Osteoblast (primary cell): ENCODE results near the gene PTPRT. TPM values are rescaled to one million over a fixed set of nuclear protein-coding genes. Genes with fewer than 3 reads are reported as not detected.

Source experiments
- DNase-seq: peaks from one replicate; pipeline ENCODE4 v3.0.0; 2011; ENCODE audit warnings: low spot score, mixed read lengths; ENCODE audit not compliant: insufficient read length; ENCODE audit errors: missing footprints
- H2AFZ ChIP-seq: 2 replicates; pipeline ENCODE4 v1.6.0; 2011; ENCODE audit warnings: mild to moderate bottlenecking, low read length
- H3K27ac ChIP-seq: 2 replicates; pipeline ENCODE4 v1.5.1; 2011; ENCODE audit warnings: mild to moderate bottlenecking, low read depth, low read length, moderate library complexity
- H3K27me3 ChIP-seq: 2 replicates; pipeline ENCODE4 v1.6.0; 2012; ENCODE audit warnings: mild to moderate bottlenecking, control low read depth, inconsistent platforms, low read length, moderate library complexity; ENCODE audit not compliant: insufficient read depth
- H3K36me3 ChIP-seq: 2 replicates; pipeline ENCODE4 v1.5.1; 2011; ENCODE audit warnings: mild to moderate bottlenecking, low read length, control low read depth, moderate library complexity; ENCODE audit not compliant: insufficient read depth
- H3K4me1 ChIP-seq: 2 replicates; pipeline ENCODE4 v1.5.1; 2011; ENCODE audit warnings: mild to moderate bottlenecking, low read length, control low read depth, moderate library complexity; ENCODE audit not compliant: insufficient read depth
- H3K4me2 ChIP-seq: 2 replicates; pipeline ENCODE4 v1.6.0; 2011; ENCODE audit warnings: mild to moderate bottlenecking, low read length; ENCODE audit not compliant: insufficient read depth
- H3K4me3 ChIP-seq: fragments of 200-600 bp; sonication (generic); 3 replicates; pipeline ENCODE4 v1.5.1; 2012; ENCODE audit warnings: mild to moderate bottlenecking, low read length, inconsistent platforms; ENCODE audit not compliant: insufficient read depth
- H3K79me2 ChIP-seq: 2 replicates; pipeline ENCODE4 v1.6.0; 2012; ENCODE audit warnings: mild to moderate bottlenecking, low read length, control low read depth, inconsistent platforms; ENCODE audit not compliant: insufficient read depth
- H3K9me3 ChIP-seq: 2 replicates; pipeline ENCODE4 v1.5.1; 2011; ENCODE audit warnings: low read depth, low read length, control low read depth
- H4K20me1 ChIP-seq: 2 replicates; pipeline ENCODE4 v1.6.0; 2012; ENCODE audit warnings: mild to moderate bottlenecking, low read length, control low read depth; ENCODE audit not compliant: insufficient read depth
- total RNA-seq: library from RNA; depleted of rRNA; stranded (reverse); fragments of >200 nt; gene quantifications from 2 replicates; pipeline ENCODE4 v1.2.3, GENCODE V29; 2012
- TF ChIP-seq, protein P1 (sequence below): IDR thresholded peaks from 2 replicates; pipeline ENCODE4 v1.5.1; 2011; ENCODE audit warnings: mild to moderate bottlenecking, low read depth, low read length, moderate library complexity; ENCODE audit errors: extremely low read depth

The PTPRT gene
- total RNA-seq, 1 donor = not detected

- no peak for DNase-seq
- Histone ChIP-seq H3K4me3 (no peak overlapping the region), H3K4me1 (no peaks in the 10 kb centered on the region), H3K4me2 (no peak overlapping the region), H3K27ac (no peak overlapping the region), H4K20me1 (no peaks in the 10 kb centered on the region), H3K36me3 (no peaks in the 10 kb centered on the region), H2AFZ (no peak overlapping the region), H3K9me3 (peaks cover 2% of the 10 kb centered on the region), H3K79me2 (no peaks in the 10 kb centered on the region), H3K27me3 (no peaks in the 10 kb centered on the region)
- TF ChIP-seq, protein P1, sequence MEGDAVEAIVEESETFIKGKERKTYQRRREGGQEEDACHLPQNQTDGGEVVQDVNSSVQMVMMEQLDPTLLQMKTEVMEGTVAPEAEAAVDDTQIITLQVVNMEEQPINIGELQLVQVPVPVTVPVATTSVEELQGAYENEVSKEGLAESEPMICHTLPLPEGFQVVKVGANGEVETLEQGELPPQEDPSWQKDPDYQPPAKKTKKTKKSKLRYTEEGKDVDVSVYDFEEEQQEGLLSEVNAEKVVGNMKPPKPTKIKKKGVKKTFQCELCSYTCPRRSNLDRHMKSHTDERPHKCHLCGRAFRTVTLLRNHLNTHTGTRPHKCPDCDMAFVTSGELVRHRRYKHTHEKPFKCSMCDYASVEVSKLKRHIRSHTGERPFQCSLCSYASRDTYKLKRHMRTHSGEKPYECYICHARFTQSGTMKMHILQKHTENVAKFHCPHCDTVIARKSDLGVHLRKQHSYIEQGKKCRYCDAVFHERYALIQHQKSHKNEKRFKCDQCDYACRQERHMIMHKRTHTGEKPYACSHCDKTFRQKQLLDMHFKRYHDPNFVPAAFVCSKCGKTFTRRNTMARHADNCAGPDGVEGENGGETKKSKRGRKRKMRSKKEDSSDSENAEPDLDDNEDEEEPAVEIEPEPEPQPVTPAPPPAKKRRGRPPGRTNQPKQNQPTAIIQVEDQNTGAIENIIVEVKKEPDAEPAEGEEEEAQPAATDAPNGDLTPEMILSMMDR = no peak
Measured at GRCh38 chr20:42204109-42204660, 985.5 kb downstream of the PTPRT start.

DNA sequence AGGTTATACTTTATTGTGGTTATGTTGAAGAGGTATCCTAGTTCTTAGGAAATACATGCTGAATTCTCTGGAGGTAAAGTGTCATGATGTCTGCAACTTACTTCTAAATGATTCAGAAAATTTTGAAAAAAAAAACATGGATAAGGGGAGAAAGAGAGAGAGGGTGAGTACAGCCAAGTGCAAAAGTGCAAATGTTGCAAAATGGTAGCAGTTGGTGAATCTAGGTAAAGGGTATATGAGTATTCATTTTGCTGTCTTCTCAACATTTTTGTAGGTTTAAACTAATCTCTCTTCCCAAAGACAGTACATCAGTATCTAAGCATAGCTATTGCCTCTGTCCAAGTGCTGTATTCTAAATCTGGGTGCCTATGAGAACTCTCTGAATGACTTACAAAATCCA, 992.1 kb downstream of the PTPRT start:
- Histone ChIP-seq H3K4me3 (no peak overlapping the region), H3K36me3 (no peaks in the 10 kb centered on the region), H4K20me1 (no peaks in the 10 kb centered on the region), H3K4me1 (no peaks in the 10 kb centered on the region), H3K4me2 (no peak overlapping the region), H3K79me2 (no peaks in the 10 kb centered on the region), H2AFZ (no peak overlapping the region), H3K27me3 (no peaks in the 10 kb centered on the region), H3K27ac (no peak overlapping the region), H3K9me3 (no peaks in the 10 kb centered on the region)
- DNase-seq = no peak
- TF ChIP-seq, protein P1 = no peak

DNA sequence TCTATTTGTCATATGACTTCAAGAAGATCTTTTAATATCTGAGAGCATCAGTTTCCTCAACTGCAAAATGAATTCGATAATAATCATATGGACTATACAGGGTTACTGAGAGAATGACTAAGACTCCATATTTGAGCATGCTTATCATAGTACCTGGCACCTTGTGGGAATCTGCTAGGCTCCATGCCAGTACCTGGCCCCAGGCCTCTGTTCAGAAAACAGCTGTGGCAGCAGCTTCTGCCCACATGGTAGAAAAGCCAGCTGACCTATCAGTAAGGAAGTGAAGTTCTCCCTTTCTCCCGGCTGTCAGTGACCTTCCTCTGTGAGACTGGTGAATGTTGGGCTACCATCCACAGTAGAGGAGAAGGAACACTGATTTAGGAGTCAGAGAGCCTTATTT, 996.6 kb downstream of the PTPRT start:
- Histone ChIP-seq H3K36me3 (no peaks in the 10 kb centered on the region), H4K20me1 (no peaks in the 10 kb centered on the region), H3K27me3 (no peaks in the 10 kb centered on the region), H3K4me1 (no peaks in the 10 kb centered on the region), H3K27ac (no peak overlapping the region), H3K4me2 (no peak overlapping the region), H3K9me3 (no peaks in the 10 kb centered on the region), H2AFZ (no peak overlapping the region), H3K79me2 (no peaks in the 10 kb centered on the region), H3K4me3 (no peak overlapping the region)
- TF ChIP-seq, protein P1 = no peak
- no peak for DNase-seq

GRCh38 chr20:42192321-42192720, 997.4 kb downstream of the PTPRT start:
- no peaks in the 10 kb centered on the region for H4K20me1 ChIP-seq
- no peaks in the 10 kb centered on the region for H3K4me1 ChIP-seq
- no peaks in the 10 kb centered on the region for H3K79me2 ChIP-seq
- no peaks in the 10 kb centered on the region for H3K36me3 ChIP-seq
- H3K4me2 ChIP-seq = no peak overlapping the region
- no peak for DNase-seq
- no peak overlapping the region for H3K4me3 ChIP-seq
- no peak overlapping the region for H2AFZ ChIP-seq
- H3K27me3 ChIP-seq = no peaks in the 10 kb centered on the region
- no peaks in the 10 kb centered on the region for H3K9me3 ChIP-seq
- no peak overlapping the region for H3K27ac ChIP-seq
- TF ChIP-seq, protein P1 = no peak
